Measurements from ENCODE around the gene LFNG.

GRCh38 chr7:2539031-2539911 is 19.7 kb downstream of the LFNG start:
- TF ChIP-seq EZH2 (IDR thresholded peaks at IDR 0.05; ENCODE audit: low read depth) (no peak), CTCF (conservative IDR thresholded peaks at IDR 0.05) (no peak)
